GM12872 (cell line): Measurements from ENCODE around the gene ACAP1.

Source experiments
- TF ChIP-seq, protein P1 (sequence below): IDR thresholded peaks from 3 replicates; pipeline ENCODE4 v1.5.1; 2011; ENCODE audit warnings: low read depth, mild to moderate bottlenecking, low read length, moderate library complexity; ENCODE audit not compliant: insufficient read depth

The ACAP1 gene

DNA sequence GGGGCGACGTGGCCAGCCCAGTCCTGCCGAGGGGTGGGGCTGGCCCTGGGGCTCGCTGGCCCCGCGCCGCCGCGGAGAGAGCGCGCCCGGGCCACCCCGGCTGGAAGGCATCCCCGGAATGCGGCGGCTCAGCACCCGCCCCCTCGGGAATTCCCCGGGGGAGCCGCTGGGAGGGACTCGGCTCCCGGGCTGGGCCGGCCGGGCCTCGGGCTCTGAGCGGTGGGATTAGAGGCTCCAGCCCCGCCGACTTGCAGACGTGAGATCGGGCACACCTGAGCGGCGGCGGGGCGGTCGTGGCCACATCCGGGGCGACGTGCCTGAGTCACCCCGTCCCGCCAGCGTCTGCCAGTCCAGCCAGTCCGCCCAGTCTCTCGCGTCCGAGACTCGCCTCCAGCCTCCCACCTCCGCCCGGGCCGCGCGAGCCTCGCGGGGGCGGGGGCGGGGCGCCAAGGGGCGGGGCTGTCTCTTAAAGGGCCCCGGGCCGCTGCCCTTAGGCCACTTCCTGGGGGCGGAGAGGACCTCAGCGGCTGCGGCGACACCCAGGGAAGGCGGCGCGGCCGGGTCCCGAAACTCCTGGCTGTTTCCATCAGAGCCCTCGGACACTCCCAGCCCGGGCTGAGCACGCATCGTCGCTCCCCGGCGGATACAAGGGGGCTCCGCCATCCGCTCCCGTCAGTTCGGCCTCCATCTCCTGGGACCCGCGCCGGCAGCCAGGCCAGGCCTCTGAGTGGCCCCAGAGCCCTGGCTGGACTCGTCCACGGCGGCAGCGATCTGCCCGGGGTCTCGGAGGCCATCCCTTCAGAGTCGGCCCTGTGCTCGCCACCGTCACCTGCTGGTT is 15.6 kb downstream of the ACAP1 start, which contains the start of gene KCTD11:
Gene KCTD11 (plus strand): TSS at position 498 of the 838 bp plus-strand sequence.
- TF ChIP-seq, protein P1, sequence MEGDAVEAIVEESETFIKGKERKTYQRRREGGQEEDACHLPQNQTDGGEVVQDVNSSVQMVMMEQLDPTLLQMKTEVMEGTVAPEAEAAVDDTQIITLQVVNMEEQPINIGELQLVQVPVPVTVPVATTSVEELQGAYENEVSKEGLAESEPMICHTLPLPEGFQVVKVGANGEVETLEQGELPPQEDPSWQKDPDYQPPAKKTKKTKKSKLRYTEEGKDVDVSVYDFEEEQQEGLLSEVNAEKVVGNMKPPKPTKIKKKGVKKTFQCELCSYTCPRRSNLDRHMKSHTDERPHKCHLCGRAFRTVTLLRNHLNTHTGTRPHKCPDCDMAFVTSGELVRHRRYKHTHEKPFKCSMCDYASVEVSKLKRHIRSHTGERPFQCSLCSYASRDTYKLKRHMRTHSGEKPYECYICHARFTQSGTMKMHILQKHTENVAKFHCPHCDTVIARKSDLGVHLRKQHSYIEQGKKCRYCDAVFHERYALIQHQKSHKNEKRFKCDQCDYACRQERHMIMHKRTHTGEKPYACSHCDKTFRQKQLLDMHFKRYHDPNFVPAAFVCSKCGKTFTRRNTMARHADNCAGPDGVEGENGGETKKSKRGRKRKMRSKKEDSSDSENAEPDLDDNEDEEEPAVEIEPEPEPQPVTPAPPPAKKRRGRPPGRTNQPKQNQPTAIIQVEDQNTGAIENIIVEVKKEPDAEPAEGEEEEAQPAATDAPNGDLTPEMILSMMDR, result peak; percentile 74; the same call in 2 of the 3 replicates

DNA sequence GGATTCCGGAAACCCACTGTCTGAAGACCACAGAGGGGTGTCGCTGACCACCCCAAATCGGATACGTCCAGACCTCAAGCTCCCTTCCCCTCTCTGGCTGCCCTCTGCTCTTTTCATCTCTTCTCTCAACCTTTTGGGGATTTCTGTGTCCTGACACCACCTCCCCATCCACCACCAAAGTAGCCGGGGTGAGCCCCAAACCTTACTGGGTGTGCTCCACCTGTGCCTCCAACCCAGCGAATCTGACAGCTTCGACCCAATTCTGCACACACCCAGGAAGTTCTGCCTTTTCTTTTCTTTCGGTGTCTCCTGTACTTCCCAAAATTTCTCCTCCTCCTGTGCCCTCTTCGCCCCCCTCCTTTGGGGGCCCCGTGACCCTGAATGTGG is 16.2 kb downstream of the ACAP1 start:
- TF ChIP-seq, protein P1, result no peak; the same call in 2 of the 3 replicates

DNA sequence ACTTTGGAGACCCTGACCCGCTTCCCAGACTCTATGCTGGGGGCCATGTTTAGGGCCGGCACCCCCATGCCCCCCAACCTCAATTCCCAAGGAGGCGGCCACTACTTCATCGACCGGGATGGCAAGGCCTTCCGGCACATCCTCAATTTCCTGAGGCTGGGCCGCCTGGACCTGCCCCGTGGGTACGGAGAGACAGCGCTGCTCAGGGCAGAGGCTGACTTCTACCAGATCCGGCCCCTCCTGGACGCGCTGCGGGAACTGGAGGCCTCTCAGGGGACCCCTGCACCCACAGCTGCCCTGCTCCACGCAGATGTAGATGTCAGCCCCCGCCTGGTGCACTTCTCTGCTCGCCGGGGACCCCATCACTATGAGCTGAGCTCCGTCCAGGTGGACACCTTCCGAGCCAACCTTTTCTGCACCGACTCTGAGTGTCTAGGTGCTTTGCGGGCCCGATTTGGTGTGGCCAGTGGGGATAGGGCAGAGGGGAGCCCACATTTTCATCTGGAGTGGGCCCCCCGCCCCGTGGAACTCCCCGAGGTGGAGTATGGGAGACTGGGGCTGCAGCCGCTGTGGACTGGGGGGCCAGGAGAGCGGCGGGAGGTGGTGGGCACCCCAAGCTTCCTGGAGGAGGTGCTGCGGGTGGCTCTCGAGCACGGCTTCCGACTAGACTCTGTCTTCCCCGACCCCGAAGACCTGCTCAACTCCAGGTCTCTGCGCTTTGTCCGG is 16.7 kb downstream of the ACAP1 start:
- TF ChIP-seq, protein P1, result no peak

DNA sequence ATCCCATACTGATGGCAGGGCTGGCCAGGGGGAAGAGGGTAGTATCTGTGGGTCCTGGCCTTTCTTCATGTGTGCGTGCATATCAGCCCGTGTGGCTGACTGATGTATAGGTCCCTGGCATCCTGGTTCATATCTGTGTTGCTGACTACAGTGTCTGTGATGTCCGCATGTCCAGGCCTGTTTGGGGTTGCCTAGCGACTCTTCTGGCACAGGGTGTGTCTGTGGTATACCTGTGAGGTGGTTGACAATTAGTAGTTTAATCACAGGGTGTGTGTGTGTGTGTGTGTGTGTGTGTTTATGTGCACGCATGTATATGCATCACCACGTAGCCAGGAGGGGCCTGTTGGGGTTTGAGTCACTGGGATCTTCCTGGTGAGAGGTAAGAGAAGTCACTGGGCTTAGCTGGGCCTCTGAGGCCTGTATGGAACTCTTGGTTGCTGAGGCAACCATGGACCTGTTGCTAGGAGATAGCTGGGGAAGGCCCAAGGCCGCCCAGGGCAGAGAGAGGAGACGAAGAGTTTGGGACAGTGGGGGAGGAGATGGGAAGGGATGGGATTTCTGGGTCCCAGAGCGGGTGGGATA is 18.0 kb downstream of the ACAP1 start:
- TF ChIP-seq, protein P1, result no peak

DNA sequence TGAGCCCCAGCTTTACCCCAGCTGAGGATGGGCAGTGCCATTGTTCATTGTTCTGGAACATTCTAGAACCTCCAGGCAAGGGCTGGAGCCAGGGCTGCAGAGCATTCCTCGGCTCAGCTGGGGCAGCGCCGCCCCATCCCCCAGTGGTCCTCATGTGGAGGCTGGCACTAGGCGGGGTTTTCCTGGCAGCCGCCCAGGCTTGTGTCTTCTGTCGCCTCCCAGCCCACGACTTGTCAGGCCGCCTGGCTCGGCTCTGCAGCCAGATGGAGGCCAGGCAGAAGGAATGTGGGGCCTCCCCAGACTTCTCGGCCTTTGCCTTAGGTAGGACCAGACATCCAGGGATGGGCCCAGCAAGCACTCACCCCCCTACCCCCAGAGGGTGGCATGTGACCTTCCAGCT is 18.7 kb downstream of the ACAP1 start, which contains the start of gene TMEM95:
Gene TMEM95 (plus strand): TSS at position 104 of the 400 bp plus-strand sequence. CDS start 49 bp downstream, at position 153.
- TF ChIP-seq, protein P1, result no peak

DNA sequence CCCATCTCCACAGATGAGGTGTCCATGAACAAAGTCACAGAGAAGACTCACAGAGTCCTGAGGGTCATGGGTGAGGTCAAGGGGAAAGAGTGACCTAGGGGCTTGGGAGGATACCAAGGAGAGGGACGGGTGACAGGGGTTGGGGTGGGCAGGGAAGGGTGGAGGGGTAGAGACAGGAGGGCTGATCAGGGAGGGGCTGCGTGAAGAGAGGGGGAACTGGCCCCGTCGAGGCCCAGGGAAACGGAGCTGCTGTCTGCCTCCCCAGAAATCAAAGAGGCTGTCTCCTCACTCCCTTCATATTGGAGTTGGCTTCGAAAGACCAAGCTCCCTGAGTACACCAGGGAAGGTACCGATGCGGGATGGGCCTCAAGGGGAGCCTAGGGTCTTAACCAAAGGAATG is 19.2 kb downstream of the ACAP1 start:
- TF ChIP-seq, protein P1, result no peak

DNA sequence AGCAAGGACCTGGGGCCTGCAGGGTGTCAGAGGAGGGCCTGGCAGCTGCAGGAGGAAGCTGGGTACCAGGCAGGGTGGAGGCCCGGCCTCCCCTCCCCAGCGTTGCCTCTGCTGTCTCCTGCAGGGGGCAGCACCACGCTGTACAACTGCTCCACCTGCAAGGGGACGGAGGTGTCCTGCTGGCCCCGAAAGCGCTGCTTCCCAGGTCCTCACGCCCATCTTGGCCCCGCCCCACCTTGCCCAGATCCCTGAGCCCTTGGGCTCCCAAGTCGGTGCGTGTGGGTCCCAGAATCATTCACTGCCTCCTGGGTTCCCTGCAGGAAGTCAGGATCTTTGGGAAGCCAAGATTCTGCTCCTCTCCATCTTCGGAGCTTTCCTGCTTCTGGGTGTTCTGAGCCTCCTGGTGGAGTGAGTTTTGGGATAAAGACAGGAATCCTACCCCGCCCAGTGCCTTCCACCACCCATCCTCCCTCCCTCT is 19.8 kb downstream of the ACAP1 start:
- TF ChIP-seq, protein P1, result peak; percentile 96
